Pancreas (tissue), 10 donors: ENCODE measurements around the gene DPPA5. TPM values are rescaled to one million over a fixed set of nuclear protein-coding genes. Genes with fewer than 3 reads are reported as not detected.
"Not testable (repeated sequence)": the region's sequence is repeated elsewhere in the genome, so short reads cannot be mapped to it uniquely, and the experiment has no call there.

Experiments used
- ATAC-seq, 4 donors: fragments of 200-7000 bp; cut with Tn5 transposase; one replicate each; pipeline versions ENCODE4 v1.8.0 to v1.9.1; 2020; ENCODE audit warnings: mild to moderate bottlenecking in 4 of 4, moderate library complexity in 4 of 4
- DNase-seq, 6 donors: peaks; one replicate each; pipeline ENCODE4 v3.0.0-alpha.2; 2020
- FAIRE-seq: peaks from 2 replicates; lab custom pipeline; 2012; peaks lifted over from hg19 to GRCh38; lab: Jason Lieb, UNC
- H3K27ac ChIP-seq, 4 donors: fragments of 200-600 bp; sonication (generic); 1 replicate in 3 of 4; 2 replicates in 1 of 4; pipeline versions ENCODE4 v1.5.0 to v1.8.0; 2020
- H3K27me3 ChIP-seq, 4 donors: fragments of 200-600 bp; one replicate each; pipeline ENCODE4 v1.8.0; 2021
- H3K36me3 ChIP-seq, 3 donors: fragments of 200-600 bp; sonication (generic) in 1 of 3; one replicate each; pipeline versions ENCODE4 v1.5.0 to v1.8.0; 2020 to 2021
- H3K4me1 ChIP-seq, 3 donors: fragments of 200-600 bp; one replicate each; pipeline ENCODE4 v1.8.0; 2021
- H3K4me3 ChIP-seq, 4 donors: fragments of 200-600 bp; sonication (generic) in 2 of 4; one replicate each; pipeline versions ENCODE4 v1.5.0 to v1.8.0; 2020 to 2021
- H3K9me3 ChIP-seq, 4 donors: fragments of 200-600 bp; one replicate each; pipeline ENCODE4 v1.8.0; 2021
- CTCF ChIP-seq, 4 donors: fragments of 200-600 bp; sonication (generic) in 3 of 4; IDR thresholded peaks; one replicate each; pipeline versions ENCODE4 v1.5.0 to v1.8.0; 2021; ENCODE audit warnings: antibody characterized with exemption in 4 of 4
- WGBS, 2 donors: extraction: QIAGEN DNeasy Blood & Tissue Kit; methylation state at CpG; one replicate each; pipeline ENCODE4 v1.1.7; 2013; 5-methylcytosine and 5-hydroxymethylcytosine counted together
- intact Hi-C, 3 donors: fragments of 100-400 bp; cut with DNase I; formaldehyde crosslinking; loops; one replicate each; pipeline versions ENCODE4 v1.11.1 to v1.14.2; 2022
- polyA plus RNA-seq, 2 donors: library from polyadenylated mRNA; stranded (reverse); fragments of 200-250 nt; gene quantifications; one replicate each; pipeline ENCODE4 v1.2.3, GENCODE V29; 2013
- total RNA-seq, 6 donors: library from RNA; stranded (reverse); fragmentation: NEBNext Ultra II Directional in 4 of 6; extraction: Animal tissue kit (Norgen Biotek cat#: 25700) in 4 of 6; gene quantifications; one replicate each; pipeline versions ENCODE4 v1.2.1 to v1.2.4, GENCODE V29; 2021 to 2023
- donor health status: healthy with polysubstance abuse.
- donor health status: DM: no; HTN: no; CAD: no; lungs with moderate emphysema.
- donor health status: DM: no; HTN: no; CAD: no.
- donor health status: control.
- donor health status: control.
- donor health status: Bipolar disorder and iron deficiency.
- donor health status: DM: yes; HTN: yes; CAD: no.
- donor health status: DM: no; HTN: no; CAD: no.
- donor health status: DM: no; HTN: no; CAD: no.
- donor health status: DM: yes; HTN: yes; CAD: no.

DPPA5 gene
- total and polyA plus RNA-seq, 8 donors = not detected

- Histone ChIP-seq H3K4me1 (no peaks in the 10 kb centered on the region), H3K9me3 (no peaks in the 10 kb centered on the region), H3K4me3 (no peak overlapping the region), H3K27ac (no peak overlapping the region), H3K36me3 (no peaks in the 10 kb centered on the region), H3K27me3 (no peaks in the 10 kb centered on the region)
- TF ChIP-seq CTCF (IDR thresholded peaks at IDR 0.05) = no peak
- intact Hi-C loops = no loop called here
- no peak for DNase-seq
- WGBS, 2 donors = 83 to 95% methylated on average over 3 of the region's 3 CpGs
- FAIRE-seq = no peak
- no peak for ATAC-seq
These were observed 39.2 kb upstream of the DPPA5 start for GRCh38 chr6:73393278-73393677.

DNA sequence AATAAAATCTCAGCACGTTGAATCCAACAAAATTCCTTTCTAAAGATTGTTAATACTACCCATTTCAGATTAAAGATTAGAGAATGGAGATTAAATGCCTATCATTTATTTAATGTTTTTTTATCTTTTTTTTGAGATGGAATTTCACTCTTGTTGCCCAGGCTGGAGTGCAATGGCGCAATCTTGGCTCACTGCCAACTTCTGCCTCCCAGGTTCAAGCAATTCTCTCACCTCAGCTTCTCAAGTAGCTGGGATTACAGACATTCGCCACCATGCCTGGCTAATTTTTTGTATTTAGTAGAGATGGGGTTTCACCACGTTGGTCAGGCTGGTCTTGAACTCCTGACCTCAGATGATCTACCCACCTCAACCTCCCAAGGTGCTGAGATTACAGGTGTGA lies 38.1 kb upstream of the DPPA5 start:
- H3K4me1 ChIP-seq, H3K4me3 ChIP-seq, ATAC-seq, intact Hi-C loops, H3K9me3 ChIP-seq, FAIRE-seq, DNase-seq, H3K36me3 ChIP-seq, H3K27ac ChIP-seq, H3K27me3 ChIP-seq: not testable (repeated sequence)
- WGBS, 2 donors = 46 to 55% methylated on average over 4 of the region's 4 CpGs

DNA sequence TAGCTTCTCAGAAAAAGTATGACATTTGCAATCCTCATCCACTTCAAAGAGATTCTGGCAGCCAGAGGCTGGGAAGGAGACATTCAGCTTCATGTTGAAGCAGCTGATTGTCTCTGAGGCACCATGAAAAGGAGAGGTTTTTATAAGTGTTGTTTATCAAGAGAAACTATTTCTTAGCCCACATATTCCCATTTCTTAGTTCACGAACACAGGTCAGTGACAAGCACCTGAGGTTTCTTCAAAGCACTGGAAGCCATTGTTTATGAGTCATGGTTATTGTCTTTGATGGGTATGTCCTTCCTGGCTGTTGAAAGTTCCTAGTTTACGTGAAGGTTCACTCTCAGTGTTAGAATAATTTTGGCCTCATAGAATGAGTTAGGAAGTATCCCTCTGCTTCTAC lies 37.6 kb upstream of the DPPA5 start:
- Histone ChIP-seq H3K4me1 (no peaks in the 10 kb centered on the region), H3K36me3 (no peaks in the 10 kb centered on the region), H3K9me3 (no peaks in the 10 kb centered on the region), H3K4me3 (no peak overlapping the region), H3K27ac (no peak overlapping the region), H3K27me3 (no peaks in the 10 kb centered on the region)
- no peak for FAIRE-seq
- ATAC-seq = no peak
- DNase-seq = no peak
- 84 to 90% methylated on average over 2 of the region's 2 CpGs for WGBS, 2 donors
- intact Hi-C loops = no loop called here
- no peak for TF ChIP-seq CTCF (IDR thresholded peaks at IDR 0.05)

GRCh38 chr6:73389854-73390253 lies 35.8 kb upstream of the DPPA5 start:
- no peak overlapping the region for H3K4me3 ChIP-seq
- WGBS, 2 donors = 63 to 65% methylated on average over 10 of the region's 10 CpGs
- no peaks in the 10 kb centered on the region for H3K27me3 ChIP-seq
- no peaks in the 10 kb centered on the region for H3K4me1 ChIP-seq
- no peak for DNase-seq
- TF ChIP-seq CTCF (IDR thresholded peaks at IDR 0.05) = no peak
- ATAC-seq = no peak
- no peak overlapping the region for H3K27ac ChIP-seq
- no peaks in the 10 kb centered on the region for H3K9me3 ChIP-seq
- H3K36me3 ChIP-seq = no peaks in the 10 kb centered on the region
- intact Hi-C loops = no loop called here
- FAIRE-seq = no peak

DNA sequence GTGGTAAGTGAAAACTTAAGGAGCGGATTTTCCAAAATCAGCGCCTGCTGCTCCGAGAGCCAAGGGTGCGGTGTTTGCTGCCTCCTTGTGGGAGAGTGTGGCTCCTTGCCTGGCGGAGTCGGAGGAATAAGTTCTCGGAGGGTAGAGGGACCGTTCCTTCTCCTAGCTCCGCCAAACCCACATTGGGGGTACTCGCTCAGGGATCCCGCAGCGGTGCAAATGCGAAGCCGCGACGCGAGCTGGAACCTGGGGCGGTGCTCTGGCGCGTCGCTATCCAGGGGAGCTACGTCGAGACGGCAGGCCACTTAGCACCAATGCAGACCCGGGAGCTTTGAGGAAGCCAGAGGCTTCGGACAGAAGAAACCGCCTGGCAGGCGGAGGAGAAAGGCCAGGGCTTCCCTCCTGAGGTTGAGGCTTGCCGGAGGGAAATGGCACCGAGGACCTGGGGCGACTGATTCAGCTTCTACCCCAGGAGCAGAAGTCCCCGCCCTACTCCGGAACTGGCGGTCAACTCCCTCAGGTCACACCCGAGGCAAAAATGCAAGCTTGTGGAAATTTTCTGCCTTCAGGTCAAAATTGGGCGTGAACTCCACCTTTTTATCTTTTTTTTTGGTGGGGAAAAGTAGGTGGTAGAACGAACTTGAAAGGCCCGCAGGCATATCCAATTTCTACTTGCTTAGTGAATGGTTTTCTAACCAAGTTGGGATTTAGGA lies 34.9 kb upstream of the DPPA5 start:
- FAIRE-seq = no peak
- H3K4me1 ChIP-seq = no peaks in the 10 kb centered on the region
- intact Hi-C loops = no loop called here

More for the DNA sequence above, 34.9 kb upstream of the DPPA5 start:
- Histone ChIP-seq H3K27me3 (no peaks in the 10 kb centered on the region), H3K9me3 (no peaks in the 10 kb centered on the region), H3K27ac (peak overlapping the region in 3 of 4 donors; percentile 17 to 22 (median 19)), H3K36me3 (no peaks in the 10 kb centered on the region), H3K4me3 (peak overlapping the region; percentile 26 to 52 (median 38))
- 1 to 2% methylated on average over 37 to 38 of the region's 38 CpGs for WGBS, 2 donors
- peak in 2 of 4 donors; percentile 33 for TF ChIP-seq CTCF (IDR thresholded peaks at IDR 0.05)
- DNase-seq (peak; percentile 18 to 69 (median 48)), ATAC-seq (peak; percentile 78 to 91 (median 90))
